Stimulated activated CD4-positive, alpha-beta T cell treated with anti-CD3 and anti-CD28 coated beads, TNF-alpha, amount 100 ng/mL, for 1 hour (primary cell): ENCODE results near the gene TCIRG1.
A peak's percentile ranks its signal among the peaks of the same experiment; 100 is the strongest.
"Not testable (repeated sequence)": the region's sequence is repeated elsewhere in the genome, so short reads cannot be mapped to it uniquely, and the experiment has no call there.

ENCODE experiments used
- DNase-seq, 3 donors: peaks; one replicate each; pipeline ENCODE4 v3.0.0-alpha.2; 2020; ENCODE audit warnings: low read depth in 3 of 3, low spot score in 1 of 3

TCIRG1 gene

GRCh38 chr11:68038718-68039525 is at the start of gene TCIRG1:
Gene TCIRG1 (plus strand): TSS chr11:68039025. CDS start chr11:68041272, 2,247 bp downstream.
- DNase-seq: peak in 2 of 3 donors; percentile 32 to 39

- DNase-seq: not testable (repeated sequence)
These were observed 48.1 kb upstream of the TCIRG1 start for GRCh38 chr11:67990546-67991346.

- not testable (repeated sequence) for DNase-seq
These were observed 47.3 kb upstream of the TCIRG1 start for GRCh38 chr11:67991347-67992121.

GRCh38 chr11:67993821-67994220 is 45.0 kb upstream of the TCIRG1 start:
- peak in 1 of 3 donors; percentile 33 for DNase-seq

GRCh38 chr11:67994387-67994786 is 44.4 kb upstream of the TCIRG1 start:
- DNase-seq: not testable (repeated sequence)

GRCh38 chr11:67995129-67995528 is 43.7 kb upstream of the TCIRG1 start:
- not testable (repeated sequence) for DNase-seq

GRCh38 chr11:67995579-67995978 is 43.2 kb upstream of the TCIRG1 start:
- not testable (repeated sequence) for DNase-seq

- no peak for DNase-seq
These were observed 42.8 kb upstream of the TCIRG1 start for GRCh38 chr11:67996051-67996450.

GRCh38 chr11:67996622-67997474 is 42.0 kb upstream of the TCIRG1 start:
- peak in 1 of 3 donors; percentile 22 for DNase-seq

- no peak for DNase-seq
These were observed 41.3 kb upstream of the TCIRG1 start for GRCh38 chr11:67997475-67997921.

- DNase-seq: no peak
These were observed 40.4 kb upstream of the TCIRG1 start for GRCh38 chr11:67998150-67999045.

- no peak for DNase-seq
These were observed 39.6 kb upstream of the TCIRG1 start for GRCh38 chr11:67999201-67999629.

- DNase-seq: no peak
These were observed 39.1 kb upstream of the TCIRG1 start for GRCh38 chr11:67999704-68000103.

GRCh38 chr11:68002575-68002937 is 36.3 kb upstream of the TCIRG1 start:
- no peak for DNase-seq

- peak in 2 of 3 donors; percentile 22 to 31 for DNase-seq
These were observed 35.6 kb upstream of the TCIRG1 start for GRCh38 chr11:68002938-68003845.

- DNase-seq: peak; percentile 35 to 68 (median 49)
These were observed 34.8 kb upstream of the TCIRG1 start, which contains the start of gene UNC93B1 for GRCh38 chr11:68003846-68004550. Gene UNC93B1 (minus strand): TSS chr11:68004097. CDS start chr11:68004043, 54 bp downstream.

- no peak for DNase-seq
These were observed 34.1 kb upstream of the TCIRG1 start for GRCh38 chr11:68004551-68005335.
